ENCODE results near the gene HHIP.

Gene HHIP

DNA sequence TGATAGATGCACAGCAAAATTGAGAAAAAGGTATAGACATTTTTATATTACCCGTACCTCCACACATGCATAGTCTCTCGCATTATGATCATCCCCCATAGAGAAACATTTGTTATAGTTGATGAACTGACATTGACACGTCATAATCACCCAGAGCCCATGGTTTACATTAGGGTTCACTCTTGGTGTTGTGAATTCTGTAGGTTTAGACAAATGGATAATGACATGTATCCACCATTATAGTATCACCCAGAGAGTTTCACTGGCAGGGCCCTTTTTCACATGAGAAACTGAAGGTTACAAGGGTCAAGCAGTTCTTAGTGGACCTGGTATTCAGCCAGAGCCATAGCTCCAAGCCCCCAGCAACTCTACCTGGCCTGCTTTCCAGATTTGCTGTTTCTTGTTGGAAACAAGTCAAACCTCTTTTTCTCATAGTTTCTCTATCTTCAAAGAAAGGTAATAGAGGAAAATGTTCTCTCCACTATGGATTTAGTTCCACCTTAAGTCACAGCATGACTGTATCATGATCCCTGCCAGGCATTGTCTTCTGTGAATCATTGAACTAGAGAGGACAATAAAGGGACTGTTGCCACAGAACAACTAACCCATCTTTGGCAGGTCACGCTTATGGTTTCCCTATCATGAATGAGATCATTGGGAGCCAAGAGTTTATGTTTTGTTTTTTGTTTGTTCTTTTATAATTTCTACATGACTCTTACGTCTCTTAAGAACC is 64.0 kb downstream of the HHIP start:
- no peak for DNase-seq

DNA sequence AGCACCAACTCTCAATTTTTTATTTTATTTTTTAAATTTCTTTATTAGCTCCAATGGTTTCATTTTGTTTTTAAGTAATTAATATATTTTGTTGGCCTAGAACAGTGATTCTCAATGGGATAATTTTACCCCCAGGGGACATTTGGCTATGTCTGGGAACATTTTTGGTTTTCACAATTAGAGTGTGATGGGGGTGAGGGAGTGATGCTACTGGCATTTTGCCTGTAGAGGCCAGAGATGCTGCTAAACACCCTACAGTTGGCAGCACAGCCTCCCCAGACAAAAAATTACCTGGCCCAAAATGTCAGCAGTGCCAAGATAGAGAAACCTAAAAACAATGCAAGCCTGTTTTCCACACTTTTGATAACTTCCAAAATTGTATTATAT is 64.6 kb downstream of the HHIP start:
- no peak for DNase-seq

DNA sequence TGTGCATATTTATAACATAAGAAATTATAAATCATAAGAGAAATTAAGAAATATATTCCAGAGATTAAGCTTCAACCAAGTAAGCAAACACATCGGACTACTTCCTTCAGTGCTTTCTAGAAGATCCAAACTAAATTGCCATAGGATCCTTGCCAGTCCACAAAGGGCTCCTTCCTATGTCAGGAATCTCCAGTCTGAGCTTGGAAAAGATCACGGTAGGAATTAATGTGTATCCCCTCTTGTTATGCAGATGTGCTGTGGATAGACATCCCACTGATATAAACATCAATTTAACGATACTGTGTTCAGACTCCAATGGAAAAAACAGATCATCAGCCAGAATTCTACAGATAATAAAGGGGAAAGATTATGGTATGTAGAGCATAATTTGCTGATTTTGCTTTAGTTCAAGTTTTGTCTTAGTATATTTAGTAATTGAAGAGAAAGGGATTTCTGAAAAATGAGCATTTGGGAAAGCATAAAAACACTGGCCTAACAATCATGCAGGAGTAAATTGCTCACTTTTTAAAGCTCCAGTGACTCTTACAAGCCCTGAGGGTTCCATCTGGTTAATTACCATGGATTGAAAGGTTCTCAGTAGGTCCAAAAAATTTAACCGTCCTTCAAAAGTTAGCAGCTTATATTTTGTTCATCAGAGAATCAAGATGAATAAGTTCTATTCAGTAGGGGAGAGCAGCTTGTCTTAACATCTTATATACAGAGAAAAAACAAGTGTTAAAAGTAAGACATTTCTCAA is 65.9 kb downstream of the HHIP start:
- DNase-seq, result no peak

DNA sequence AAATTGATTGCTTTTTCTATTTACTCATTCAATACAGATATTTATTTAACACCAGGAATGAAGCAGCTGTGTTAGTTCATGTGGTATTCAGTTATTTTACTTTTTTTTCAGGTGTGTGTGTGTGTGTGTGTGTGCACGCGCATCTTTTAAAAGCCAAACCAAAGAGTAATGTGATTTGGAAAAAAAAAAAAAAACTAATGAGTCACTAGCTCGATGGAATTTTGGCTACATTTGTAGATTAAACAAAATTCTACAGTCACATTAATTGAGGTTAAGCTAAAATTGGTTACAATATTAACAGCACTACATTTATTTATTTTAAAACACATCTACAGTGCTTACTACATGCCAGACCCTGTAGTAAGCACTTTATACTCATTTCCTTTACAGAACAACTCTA is 66.8 kb downstream of the HHIP start:
- no peak for DNase-seq

DNA sequence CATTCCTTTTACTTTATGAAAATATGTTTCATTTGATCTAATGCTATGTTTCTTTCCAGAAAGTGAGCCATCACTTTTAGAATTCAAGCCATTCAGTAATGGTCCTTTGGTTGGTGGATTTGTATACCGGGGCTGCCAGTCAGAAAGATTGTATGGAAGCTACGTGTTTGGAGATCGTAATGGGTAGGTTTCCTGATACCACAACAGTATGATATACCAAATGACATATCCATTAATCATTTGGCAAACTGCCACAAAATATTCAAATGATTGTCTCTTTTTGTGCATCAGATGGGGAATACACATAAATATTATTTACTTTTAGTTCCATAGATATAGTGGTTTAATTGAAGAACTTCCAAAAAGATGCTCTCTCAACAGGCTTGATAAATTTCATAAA is 68.2 kb downstream of the HHIP start:
- no peak for DNase-seq

DNA sequence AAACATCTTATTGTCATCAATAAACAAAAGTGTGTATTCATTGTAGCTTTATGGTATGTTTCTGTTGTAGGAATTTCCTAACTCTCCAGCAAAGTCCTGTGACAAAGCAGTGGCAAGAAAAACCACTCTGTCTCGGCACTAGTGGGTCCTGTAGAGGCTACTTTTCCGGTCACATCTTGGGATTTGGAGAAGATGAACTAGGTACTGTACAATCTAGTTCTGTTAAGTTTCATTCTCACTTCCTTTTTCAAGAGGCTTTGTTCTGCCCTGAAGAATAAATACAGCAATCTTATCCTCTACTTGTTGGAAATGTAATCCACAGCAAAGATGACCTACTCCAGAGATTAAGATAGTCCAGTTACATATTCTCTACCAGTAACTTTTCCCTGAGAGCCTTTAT is 69.3 kb downstream of the HHIP start:
- no peak for DNase-seq

DNA sequence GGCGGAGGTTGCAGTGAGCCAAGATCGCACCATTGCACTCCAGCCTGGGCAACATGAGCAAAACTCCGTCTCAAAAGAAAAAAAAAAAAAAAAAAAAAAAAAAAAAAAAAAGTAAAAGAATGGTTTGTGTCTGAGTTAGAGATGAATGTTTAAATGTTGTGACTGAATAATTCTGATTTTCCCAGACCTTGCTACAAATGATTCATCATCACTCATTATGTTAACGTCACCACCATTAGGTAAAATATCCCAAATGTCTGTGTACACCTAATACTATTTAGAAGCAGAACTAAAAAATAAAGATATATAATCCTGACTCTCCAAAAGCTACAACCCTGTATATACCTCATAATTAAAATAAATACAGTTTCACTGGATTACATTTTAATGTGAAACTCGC is 70.8 kb downstream of the HHIP start:
- DNase-seq, result no peak

DNA sequence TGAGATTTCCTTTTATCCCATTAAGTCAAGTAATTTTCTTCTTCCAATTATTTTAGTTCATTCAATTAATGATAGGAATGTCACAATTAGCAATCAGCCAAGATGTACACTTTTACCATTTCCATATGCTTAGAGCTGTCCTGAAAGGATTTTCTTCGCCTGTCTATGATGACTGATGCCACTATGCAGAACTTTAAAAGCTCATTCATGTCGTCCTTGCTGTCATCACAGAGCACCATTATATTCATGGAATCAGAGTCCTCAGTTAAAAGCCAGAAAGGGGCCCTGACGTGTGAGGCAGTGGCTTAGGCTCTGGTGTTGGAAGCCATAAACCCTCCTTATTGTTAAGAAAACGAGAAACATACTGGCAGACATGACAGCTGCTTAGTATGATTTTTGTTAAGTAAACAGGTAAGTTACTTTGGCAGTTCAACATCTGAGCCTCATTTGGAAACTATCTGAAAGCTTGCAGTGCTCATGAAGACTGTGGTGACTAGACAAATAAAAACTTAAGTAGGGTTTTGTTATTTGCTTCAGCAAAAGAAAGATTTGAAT is 73.1 kb downstream of the HHIP start:
- DNase-seq, result no peak

DNA sequence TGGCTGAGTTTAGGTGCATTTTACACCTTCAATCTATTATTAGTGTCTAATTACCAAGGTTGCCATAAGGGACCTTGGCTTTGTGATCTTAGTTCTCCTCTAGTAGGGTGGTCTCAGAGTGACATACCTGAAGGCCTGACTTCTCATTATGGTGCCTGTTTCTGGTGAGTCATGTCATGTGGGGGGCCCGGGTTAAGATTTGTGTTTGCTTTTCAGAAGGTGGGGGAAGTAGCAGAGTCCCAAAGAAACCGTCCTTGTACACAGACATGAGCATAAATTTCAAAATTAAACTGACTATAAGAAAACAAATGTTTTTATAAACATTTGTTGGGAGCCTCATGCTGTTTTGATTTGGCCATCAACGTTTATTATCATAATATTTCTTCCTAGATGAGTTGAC is 74.5 kb downstream of the HHIP start:
- DNase-seq, result no peak

DNA sequence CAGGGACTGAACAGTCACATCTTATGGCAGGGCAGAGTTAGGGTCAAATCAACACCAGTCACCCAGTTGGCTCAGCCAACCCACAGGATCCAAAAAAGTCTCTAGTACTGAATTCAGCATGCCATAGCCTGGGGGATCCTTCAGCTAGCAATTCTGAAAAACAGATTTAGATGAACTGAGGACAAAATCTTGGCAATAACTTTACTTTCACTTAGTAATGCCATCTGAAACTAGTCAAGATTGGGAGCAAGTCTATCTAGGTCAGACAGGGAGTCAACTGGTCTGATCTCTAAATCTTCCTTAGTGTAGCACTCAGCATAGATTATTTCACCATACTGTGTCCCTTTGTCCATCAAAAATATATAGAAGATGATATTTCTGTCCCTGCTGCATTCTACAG is 76.0 kb downstream of the HHIP start:
- no peak for DNase-seq

DNA sequence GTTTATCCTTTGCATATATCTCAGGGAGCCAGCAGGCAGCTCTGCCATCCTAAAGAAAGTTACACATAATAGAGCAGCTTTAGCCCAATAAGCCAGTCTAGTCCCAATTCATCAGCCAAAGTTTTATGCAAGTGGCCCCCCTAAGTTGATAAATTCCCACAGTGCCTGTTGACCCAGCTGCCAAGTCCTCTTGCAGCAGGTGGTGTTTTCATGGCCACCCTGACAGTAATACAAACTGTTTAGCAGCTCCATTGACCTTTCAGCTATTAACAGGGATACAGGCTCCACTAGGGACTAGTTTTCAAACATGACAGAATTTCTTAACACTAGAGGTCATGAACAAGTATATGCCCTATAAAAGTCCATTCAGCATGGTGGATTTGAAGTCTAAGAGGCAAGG is 77.5 kb downstream of the HHIP start:
- DNase-seq, result no peak

DNA sequence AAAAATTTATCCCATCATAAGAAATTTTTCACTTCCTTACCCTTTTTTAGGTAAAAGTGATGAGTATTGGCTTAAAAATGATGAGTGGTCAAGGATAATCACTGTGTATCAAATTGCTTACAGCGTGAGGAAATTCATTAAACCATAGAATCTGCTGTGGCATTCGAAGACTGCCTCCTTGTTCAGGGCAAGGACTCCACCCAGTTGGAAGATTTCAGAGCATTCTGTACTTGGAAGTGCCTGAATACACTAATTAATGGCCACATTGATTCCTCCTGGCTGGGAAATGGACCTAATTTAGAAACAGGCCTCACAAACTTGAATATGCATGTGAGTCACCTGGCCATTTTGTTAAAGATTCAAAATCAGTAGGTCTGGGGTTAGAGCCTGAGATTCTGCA is 83.2 kb downstream of the HHIP start:
- no peak for DNase-seq

DNA sequence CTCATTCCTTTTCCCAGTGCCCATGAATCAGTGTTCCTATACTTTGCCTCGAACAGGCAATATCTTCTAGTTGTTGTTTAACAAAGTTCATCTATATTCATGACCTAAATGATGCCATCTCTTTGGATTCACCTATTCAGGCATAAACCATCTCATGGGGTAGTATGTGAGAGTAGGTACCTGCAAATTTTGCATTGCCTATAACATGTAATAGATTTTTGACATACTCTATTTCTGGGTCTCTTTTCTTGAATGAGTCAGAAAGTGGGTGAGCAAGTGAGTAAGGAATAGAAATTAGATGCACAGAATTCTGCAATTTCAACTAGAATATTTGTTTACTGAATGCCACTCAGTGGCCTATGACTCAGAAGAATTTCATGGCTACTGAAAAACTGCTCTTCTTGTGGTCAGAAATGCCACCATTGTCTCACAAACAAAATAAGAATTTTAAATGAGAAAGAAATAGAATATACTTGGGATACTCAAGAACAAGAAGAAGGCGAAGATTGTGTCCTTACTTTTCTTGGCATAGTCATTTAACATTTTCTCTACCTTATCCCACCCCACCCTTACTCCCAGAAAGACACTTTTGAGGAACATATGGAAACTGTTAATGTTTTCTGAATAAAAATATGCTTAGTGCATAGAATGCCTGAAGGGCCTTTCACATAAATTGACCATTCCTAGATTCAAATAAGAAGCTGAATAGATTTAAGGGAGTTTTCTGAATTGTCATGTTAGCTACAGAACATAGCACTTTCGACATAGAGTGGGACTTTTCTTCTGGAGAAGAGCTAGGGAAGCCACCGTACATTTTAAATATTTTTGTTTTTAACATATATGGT is 86.8 kb downstream of the HHIP start:
- no peak for DNase-seq

DNA sequence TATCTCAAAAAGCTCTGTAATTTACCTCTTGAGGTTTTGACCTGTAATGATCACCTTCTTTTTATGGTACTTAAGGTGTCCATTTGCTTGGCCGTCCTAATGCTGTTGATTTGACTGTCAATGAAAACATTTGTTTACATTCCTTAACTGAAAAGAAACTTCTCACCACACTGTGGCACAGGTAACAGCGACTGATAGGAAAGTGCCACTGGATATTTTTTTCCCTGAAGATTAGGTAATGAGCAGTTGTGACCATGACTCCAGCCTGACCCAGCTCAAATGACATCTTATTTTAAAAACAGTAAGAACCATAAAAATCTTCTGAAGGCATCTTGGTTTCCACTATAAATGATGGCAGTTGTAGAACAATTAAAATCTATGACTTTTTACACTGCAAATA is 87.6 kb downstream of the HHIP start:
- DNase-seq, result no peak

DNA sequence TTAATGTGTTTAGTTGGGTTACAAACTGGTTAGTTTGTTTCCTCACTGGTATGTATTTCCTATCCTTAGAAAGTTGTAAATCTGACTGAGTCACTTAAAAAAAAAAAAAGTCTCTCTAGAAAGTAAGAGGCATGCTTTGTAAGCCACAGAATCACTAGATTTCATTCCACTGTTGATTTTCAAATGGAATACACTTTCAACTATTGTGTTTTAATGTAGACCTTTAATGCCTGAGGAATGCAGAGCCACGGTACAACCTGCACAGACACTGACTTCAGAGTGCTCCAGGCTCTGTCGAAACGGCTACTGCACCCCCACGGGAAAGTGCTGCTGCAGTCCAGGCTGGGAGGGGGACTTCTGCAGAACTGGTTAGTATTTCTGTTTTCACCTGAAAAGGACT is 88.6 kb downstream of the HHIP start:
- DNase-seq, result no peak

DNA sequence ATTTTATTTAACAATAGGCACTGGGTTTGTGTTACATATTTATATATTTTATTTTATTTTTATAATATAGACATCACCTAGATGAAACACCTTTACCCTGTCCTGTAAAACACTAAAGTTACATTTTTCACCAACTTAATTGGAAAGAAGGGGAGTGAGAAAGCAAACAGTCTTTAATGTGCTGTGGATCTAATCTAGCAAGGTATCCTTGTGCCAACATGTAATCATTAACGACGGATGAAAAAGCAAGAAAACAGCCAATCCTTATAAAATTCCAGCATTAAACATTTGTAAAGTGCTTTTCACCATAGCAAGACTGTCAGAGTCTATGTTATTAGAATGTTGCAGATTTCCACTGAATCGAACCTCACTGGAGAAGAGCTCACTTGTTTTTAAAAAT is 92.7 kb downstream of the HHIP start:
- no peak for DNase-seq

DNA sequence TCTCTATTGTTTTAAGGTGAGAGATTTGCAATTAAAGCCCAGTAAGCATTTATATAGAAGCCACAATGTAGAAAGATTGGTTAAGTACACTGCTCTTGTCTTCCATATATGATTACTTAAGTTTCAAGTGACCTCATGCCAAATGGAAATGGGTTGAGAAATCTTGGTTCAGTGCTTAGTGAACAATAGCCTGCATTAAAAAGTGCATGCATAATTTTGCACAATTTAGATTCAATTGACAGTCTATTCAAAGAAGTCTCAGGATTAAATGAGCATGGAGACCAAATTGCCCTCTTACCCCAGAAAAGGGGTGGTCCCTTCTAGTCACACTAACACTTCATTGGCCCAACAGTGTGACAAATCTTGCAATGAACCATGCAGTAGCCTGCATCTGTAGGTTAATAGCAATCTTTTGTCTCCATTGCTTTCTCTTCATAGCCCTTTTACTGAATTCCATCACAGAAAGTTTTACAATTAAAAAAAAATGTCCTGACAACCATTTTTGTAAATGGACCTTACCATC is 93.6 kb downstream of the HHIP start:
- no peak for DNase-seq

DNA sequence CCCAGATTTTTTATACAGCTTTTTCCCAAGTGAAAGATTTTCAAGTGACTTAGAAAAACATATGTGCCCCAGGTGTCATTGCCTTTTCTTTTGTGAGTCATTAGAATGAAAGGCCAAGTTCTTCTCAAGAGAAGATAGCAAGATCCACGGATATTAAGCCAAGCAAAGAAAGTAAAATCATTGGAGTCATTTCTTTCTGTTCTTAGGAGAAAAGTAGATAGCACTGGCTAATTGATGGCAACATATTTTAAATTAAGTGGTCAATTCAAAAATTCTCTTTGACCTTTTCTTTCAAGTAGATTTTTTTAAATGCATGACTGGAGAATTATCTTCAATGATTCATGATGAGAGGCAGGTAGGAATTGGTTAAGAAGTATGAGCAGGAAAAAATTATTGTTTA is 94.4 kb downstream of the HHIP start:
- no peak for DNase-seq

DNA sequence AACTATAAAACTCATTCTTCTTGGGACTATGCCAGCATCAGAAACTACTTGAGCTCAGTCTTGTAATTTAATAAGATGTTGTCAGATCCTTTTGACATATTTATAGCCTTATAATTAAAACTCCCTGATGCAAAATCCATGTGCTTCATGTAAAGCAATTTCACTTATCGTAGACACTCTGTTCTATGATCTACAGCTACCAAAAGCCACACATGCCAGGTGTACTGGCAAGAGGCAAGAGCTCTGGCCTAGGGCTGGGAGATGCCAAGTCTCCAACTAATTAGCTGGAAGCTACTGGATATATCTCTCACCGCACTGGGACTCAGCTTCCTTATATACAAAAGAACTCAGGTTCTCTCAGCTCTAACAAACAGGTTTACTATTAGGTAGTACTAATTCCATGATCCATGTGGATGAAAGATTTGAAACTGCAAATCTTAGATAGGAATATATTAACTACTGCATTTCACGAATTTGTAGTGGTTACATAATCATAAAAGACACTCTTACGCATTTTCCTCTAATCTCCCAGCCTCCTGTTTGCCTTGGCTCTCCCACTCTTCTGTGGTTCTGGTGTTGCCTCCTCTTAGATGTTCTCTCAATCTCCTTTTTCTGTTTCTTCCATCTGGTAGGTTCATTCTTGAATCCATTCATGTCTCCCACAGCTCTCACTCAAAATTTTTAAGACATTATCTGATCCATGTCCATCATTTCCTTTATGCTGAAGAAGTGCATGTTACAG is 103.0 kb downstream of the HHIP start:
- no peak for DNase-seq

DNA sequence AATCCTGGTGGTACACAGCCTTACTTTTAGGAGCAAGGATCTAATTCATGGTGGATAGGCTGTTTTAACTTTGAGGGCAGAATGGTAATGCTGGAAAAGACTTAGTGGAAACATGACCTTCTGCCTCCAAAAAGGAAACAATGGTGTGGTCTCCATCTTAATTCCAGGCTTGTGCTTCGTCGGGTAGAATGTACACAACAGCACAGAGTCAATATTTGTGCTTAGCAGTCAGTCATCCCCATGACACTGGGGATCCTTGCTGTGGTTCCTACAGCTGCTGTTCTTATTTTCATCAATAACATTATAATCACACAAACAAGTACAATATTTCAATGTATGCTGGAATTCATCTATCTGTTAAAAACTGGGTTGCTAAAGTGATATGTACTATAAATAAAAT is 104.4 kb downstream of the HHIP start:
- DNase-seq, result no peak

DNA sequence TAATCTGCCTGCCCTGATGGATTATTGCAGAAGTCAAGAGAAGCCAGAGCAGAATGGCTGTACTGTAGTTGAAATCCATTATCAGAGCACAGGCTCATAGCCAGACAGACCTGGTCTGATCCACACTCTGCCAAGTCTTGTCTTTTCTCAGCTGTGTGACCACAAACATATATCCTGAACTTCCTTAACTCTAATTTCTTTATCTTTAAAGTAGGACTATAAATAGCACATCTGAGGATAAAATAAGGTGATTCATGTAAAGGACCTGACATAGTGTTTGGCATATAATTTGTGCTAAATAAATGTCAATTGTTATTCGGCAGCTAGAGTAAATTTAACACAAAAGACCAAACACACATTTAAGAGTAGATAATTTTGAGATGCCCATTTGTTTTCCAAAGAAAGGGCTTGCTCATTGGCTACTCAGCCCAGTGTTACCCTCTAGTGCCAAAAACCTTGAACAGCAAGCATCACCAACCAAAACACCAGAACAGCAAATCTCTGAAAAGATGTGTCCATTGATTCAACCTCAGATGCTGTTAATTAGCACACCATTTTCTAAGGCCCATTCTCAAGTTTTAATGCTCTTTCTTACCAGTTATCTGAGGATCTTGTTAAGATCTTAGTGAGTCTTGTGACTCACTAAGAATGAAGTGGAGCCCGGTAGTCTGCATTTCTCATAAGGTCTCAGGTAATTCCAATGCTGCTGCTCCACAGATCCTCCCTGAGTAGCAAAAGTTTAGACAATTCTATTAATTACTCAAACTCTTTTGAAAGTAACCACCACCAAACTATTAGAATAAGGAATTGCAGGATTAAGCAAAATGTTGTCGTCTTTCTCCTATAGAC is 108.8 kb downstream of the HHIP start:
- DNase-seq, result no peak

DNA sequence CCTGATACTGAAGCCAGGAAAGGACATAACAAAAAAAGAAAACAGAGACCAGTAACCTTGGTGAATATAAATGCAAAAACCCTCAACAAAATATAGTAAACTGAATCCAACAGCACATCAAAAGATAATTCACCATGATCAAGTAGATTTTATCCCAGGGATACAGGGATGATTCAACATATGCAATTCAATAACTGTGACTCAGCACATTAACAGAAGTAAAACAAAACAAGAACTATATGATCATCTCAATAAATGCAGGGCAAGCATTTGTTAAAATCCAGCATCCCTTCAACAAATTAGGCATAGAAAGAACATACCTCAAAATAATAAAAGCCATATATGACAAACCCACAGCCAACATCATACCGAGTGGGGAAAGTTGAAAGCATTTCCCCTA is 112.0 kb downstream of the HHIP start:
- no peak for DNase-seq

Measured in DMS79 treated with DMSO at 0.1 percent for 48 hours (cell line).